B cell (primary cell): ENCODE data around the gene LBH. TPM values are rescaled to one million over a fixed set of nuclear protein-coding genes. Genes with fewer than 3 reads are reported as not detected.

ENCODE experiments used
- ATAC-seq: fragments of 200-7000 bp; cut with Tn5 transposase; one replicate; pipeline ENCODE4 v1.10.0; 2021; ENCODE audit warnings: low read depth, mild to moderate bottlenecking, moderate number of reproducible peaks, moderate library complexity
- CTCF ChIA-PET: fragments of 350-600 bp; sonication (Branson Sonifier 250); formaldehyde crosslinking; loops from one replicate; lab custom pipeline; 2021; ENCODE audit warnings: antibody characterized with exemption, inconsistent platforms; lab: Charles Lee
- POLR2A ChIA-PET: fragments of 350-600 bp; sonication (Branson Sonifier 250); formaldehyde crosslinking; loops from one replicate; lab custom pipeline; 2021; ENCODE audit warnings: antibody characterized with exemption; lab: Charles Lee
- DNase-seq: peaks from one replicate; pipeline ENCODE4 v3.0.0; 2013
- H2AFZ ChIP-seq: 2 replicates; pipeline ENCODE4 v1.6.1; 2012; ENCODE audit warnings: mild to moderate bottlenecking, low read depth, low read length; ENCODE audit not compliant: insufficient read depth, poor library complexity, severe bottlenecking
- H3K27ac ChIP-seq, 2 donors: 1 replicate in 1 of 2; 2 replicates in 1 of 2; pipeline ENCODE4 v1.5.1; 2012 to 2013; ENCODE audit warnings: low read length in 2 of 2, mild to moderate bottlenecking in 2 of 2, moderate library complexity in 1 of 2
- H3K27me3 ChIP-seq, 4 experiments: fragments of 200-600 bp in 1 of 4; sonication (generic) in 1 of 4; replicated peaks in 1 of 4; 1 replicate in 2 of 4; 2 replicates in 2 of 4; pipeline versions ENCODE4 v1.6.1 to v1.7.0; 2013 to 2016; ENCODE audit warnings: low read length in 3 of 4, mild to moderate bottlenecking in 2 of 4, mixed read lengths in 1 of 4, moderate library complexity in 1 of 4; ENCODE audit not compliant: insufficient read depth in 4 of 4, control insufficient read depth in 3 of 4; ENCODE audit errors: control extremely low read depth in 1 of 4
- H3K36me3 ChIP-seq, 2 experiments: replicated peaks in 1 of 2; 1 replicate in 1 of 2; 2 replicates in 1 of 2; pipeline versions ENCODE4 v1.6.1 to v1.7.1; 2013; ENCODE audit warnings: low read length in 1 of 2; ENCODE audit not compliant: insufficient read depth in 2 of 2, control insufficient read depth in 1 of 2; ENCODE audit errors: control extremely low read depth in 1 of 2, extremely low read depth in 1 of 2
- H3K4me1 ChIP-seq, 2 donors: fragments of 200-600 bp in 1 of 2; sonication (generic) in 1 of 2; 1 replicate in 1 of 2; 2 replicates in 1 of 2; pipeline versions ENCODE4 v1.5.1 to v1.6.1; 2013 to 2017; ENCODE audit warnings: low read length in 2 of 2; ENCODE audit not compliant: control insufficient read depth in 2 of 2, insufficient read depth in 2 of 2
- H3K4me2 ChIP-seq: replicated peaks from 2 replicates; pipeline ENCODE3; 2012; ENCODE audit warnings: mild to moderate bottlenecking, low read depth, low read length; ENCODE audit not compliant: poor library complexity, severe bottlenecking
- H3K4me3 ChIP-seq, 5 experiments: fragments of 200-600 bp in 1 of 5; sonication (generic) in 1 of 5; 1 replicate in 3 of 5; 2 replicates in 2 of 5; pipeline versions ENCODE4 v1.5.1 to v1.7.0; 2011 to 2016; ENCODE audit warnings: low read length in 4 of 5, mild to moderate bottlenecking in 4 of 5, low read depth in 2 of 5, control low read depth in 1 of 5, moderate library complexity in 1 of 5; ENCODE audit not compliant: insufficient read depth in 1 of 5; ENCODE audit errors: control extremely low read depth in 1 of 5, extremely low read depth in 1 of 5
- H3K79me2 ChIP-seq: fragments of 200-600 bp; sonication (generic); one replicate; pipeline ENCODE4 v1.6.0; 2016; ENCODE audit warnings: low read length; ENCODE audit not compliant: control insufficient read depth, insufficient read depth
- H3K9ac ChIP-seq: fragments of 200-600 bp; sonication (generic); 2 replicates; pipeline ENCODE4 v1.6.1; 2017; ENCODE audit warnings: mild to moderate bottlenecking, low read length, moderate library complexity
- H3K9me3 ChIP-seq, 3 donors: one replicate each; pipeline versions ENCODE4 v1.6.1 to v1.7.1; 2013; ENCODE audit warnings: low read length in 2 of 3; ENCODE audit not compliant: control insufficient read depth in 2 of 3, insufficient read depth in 1 of 3; ENCODE audit errors: control extremely low read depth in 1 of 3
- H4K20me1 ChIP-seq: 2 replicates; pipeline ENCODE4 v1.6.0; 2012; ENCODE audit warnings: mild to moderate bottlenecking, low read length; ENCODE audit not compliant: insufficient read depth, control insufficient read depth, poor library complexity, severe bottlenecking
- H3K27ac Mint-ChIP-seq: one replicate; pipeline ENCODE4 v1.8.0; 2021; ENCODE audit warnings: mixed read lengths
- H3K27me3 Mint-ChIP-seq: one replicate; pipeline ENCODE4 v1.8.0; 2021; ENCODE audit warnings: mixed read lengths
- H3K4me1 Mint-ChIP-seq: one replicate; pipeline ENCODE4 v1.8.0; 2021; ENCODE audit warnings: mixed read lengths
- H3K4me3 Mint-ChIP-seq: one replicate; pipeline ENCODE4 v1.8.0; 2021; ENCODE audit warnings: mixed read lengths
- H3K9me3 Mint-ChIP-seq: one replicate; pipeline ENCODE4 v1.8.0; 2022; ENCODE audit warnings: mixed read lengths; ENCODE audit not compliant: insufficient read depth
- CTCF ChIP-seq: fragments of 200-600 bp; IDR thresholded peaks from one replicate; pipeline ENCODE4 v1.8.0; 2022; ENCODE audit warnings: antibody characterized with exemption, mild to moderate bottlenecking
- EZH2 ChIP-seq: IDR thresholded peaks from 2 replicates; pipeline ENCODE4 v1.6.1; 2012; ENCODE audit warnings: borderline replicate concordance, low read depth, mild to moderate bottlenecking, moderate library complexity, low read length; ENCODE audit not compliant: insufficient read depth, poor library complexity, severe bottlenecking
- WGBS: methylation state at CpG from one replicate; pipeline ENCODE4 v1.1.5; 2013; ENCODE audit warnings: missing lambda C conversion rate; ENCODE audit not compliant: insufficient coverage; 5-methylcytosine and 5-hydroxymethylcytosine counted together
- intact Hi-C: fragments of 100-400 bp; cut with micrococcal nuclease; formaldehyde crosslinking; loops from one replicate; pipeline ENCODE4 v1.10.0; 2022
- polyA plus RNA-seq: library from polyadenylated mRNA; depleted of rRNA; stranded (reverse); fragments of >200 nt; gene quantifications from 2 replicates; pipeline ENCODE4 v1.2.3, GENCODE V29; 2012
- total RNA-seq, 2 donors: library from RNA; stranded (reverse); fragments of 120-200 nt in 1 of 2; gene quantifications; 1 replicate in 1 of 2; 2 replicates in 1 of 2; pipeline versions ENCODE4 v1.2.3 to v1.2.4, GENCODE V29; 2013 to 2022

The LBH gene
- total and polyA plus RNA-seq, 2 donors (not counting 1 experiment from before 2014, with no cell fraction given) = 158 to 201 TPM

DNA sequence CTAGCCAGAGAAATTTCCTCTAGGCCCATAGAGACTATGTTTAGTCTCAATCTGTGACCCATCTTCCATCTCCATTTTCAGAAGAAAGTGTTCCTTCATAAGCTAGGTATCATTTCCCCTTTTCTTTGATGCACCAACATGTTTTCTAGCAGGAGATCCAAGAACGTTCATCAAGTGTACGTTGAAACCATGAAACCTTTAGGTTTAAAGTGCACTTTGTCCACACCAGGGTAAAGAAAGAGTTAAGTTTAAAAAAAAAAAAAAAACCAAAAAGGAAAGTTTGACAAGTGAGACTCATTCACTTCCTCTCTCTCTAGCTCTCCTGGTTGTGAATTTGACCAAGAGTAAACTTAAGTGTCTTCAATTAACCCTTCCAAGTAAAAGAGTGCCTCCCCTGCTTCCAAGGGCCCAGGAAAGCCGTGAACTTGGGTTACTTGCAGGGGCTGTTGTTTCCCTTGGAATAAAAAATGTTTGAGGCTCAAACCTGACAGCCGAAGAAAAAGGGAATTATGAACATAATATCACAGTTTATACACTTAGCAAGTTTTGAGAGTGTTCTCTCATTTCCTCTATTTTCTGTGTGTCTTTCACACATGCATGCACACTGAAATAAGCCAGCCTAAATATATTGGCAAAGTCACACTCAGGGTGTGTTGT, 56.7 kb downstream of the LBH start:
- Mint-ChIP-seq H3K4me3 (peak overlapping the region; percentile 58), H3K4me1 (peaks cover 82% of the 10 kb centered on the region), H3K27ac (peak overlapping the region; percentile 84), H3K9me3 (no peaks in the 10 kb centered on the region), H3K27me3 (no peaks in the 10 kb centered on the region)
- Histone ChIP-seq H3K4me2 (peak overlapping the region; percentile 78), H2AFZ (no peak overlapping the region), H3K27ac (peak overlapping the region; percentile 81 to 86), H3K27me3 (no peaks in the 10 kb centered on the region), H4K20me1 (no peaks in the 10 kb centered on the region), H3K79me2 (peaks cover 8% of the 10 kb centered on the region), H3K4me1 (peaks cover 83 to 91% of the 10 kb centered on the region in 2 donors), H3K36me3 (no peaks in the 10 kb centered on the region), H3K4me3 (peak overlapping the region; percentile 19 to 69 (median 34)), H3K9ac (peak overlapping the region; percentile 47), H3K9me3 (peaks cover 0 to 4% (median 0%) of the 10 kb centered on the region in 3 donors)
- TF ChIP-seq EZH2 (no peak), CTCF (no peak)
- ATAC-seq = peak; percentile 85
- POLR2A ChIA-PET = interaction anchor here (0.5 to 4.4 kb wide), 15 partner anchors 10 to 1386 kb away, joined by 3 to 51 read pairs (median 5); partner anchors contain the start of genes LBH and YPEL5
- no CpG with 5 or more reads among the region's 4 CpGs for WGBS
- peak; percentile 77 for DNase-seq
- intact Hi-C loops = loop anchor here (1.0 to 5.0 kb wide), 6 partner anchors 10 to 159 kb away; partner anchors contain the start of gene LCLAT1
- CTCF ChIA-PET = interaction anchor here (0.6 to 4.1 kb wide), 26 partner anchors 10 to 1043 kb away, joined by 3 to 22 read pairs (median 6); partner anchors contain the start of genes LBH and LCLAT1

DNA sequence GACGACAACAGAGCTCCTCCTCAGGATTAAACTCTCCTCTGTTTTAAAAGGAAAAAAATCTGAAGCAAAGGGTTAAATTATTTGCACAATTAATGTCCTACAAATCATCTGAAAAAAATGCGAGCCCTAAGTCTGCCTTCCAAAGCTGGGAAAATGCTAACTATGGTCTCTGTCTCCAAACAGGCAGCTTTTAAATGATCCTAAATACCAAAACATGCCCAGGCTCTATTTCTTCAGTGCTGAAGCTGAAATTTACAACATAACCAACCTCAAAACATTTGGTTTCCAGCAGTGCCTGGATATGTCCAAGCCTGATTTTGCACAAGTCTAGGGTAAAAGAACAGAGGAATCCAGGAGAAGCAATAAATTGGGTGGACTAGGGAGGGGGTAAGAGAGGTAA, 57.2 kb downstream of the LBH start:
- peaks cover 8% of the 10 kb centered on the region for H3K79me2 ChIP-seq
- ChIA-PET CTCF (interaction anchor here (0.6 to 4.1 kb wide), 19 partner anchors 10 to 1042 kb away, joined by 3 to 22 read pairs (median 7); partner anchors contain the start of genes LBH and LCLAT1), POLR2A (interaction anchor here (0.5 to 4.4 kb wide), 10 partner anchors 10 to 142 kb away, joined by 3 to 51 read pairs (median 5); partner anchors contain the start of genes LBH and YPEL5)
- Mint-ChIP-seq H3K27me3 (no peaks in the 10 kb centered on the region), H3K4me1 (peaks cover 83% of the 10 kb centered on the region), H3K4me3 (peak overlapping the region; percentile 58), H3K27ac (peak overlapping the region; percentile 84), H3K9me3 (no peaks in the 10 kb centered on the region)
- H3K4me3 ChIP-seq = peak overlapping the region in 2 of 5 experiments; percentile 5 to 69
- DNase-seq = no peak
- no peaks in the 10 kb centered on the region for H3K36me3 ChIP-seq
- peaks cover 83 to 91% of the 10 kb centered on the region in 2 donors for H3K4me1 ChIP-seq
- peak overlapping the region; percentile 78 for H3K4me2 ChIP-seq
- TF ChIP-seq EZH2 (no peak), CTCF (no peak)
- ATAC-seq = no peak
- H3K9ac ChIP-seq = peak overlapping the region; percentile 47
- H3K9me3 ChIP-seq = peaks cover 0 to 4% (median 0%) of the 10 kb centered on the region in 3 donors
- intact Hi-C loops = loop anchor here (1.0 to 5.0 kb wide), 6 partner anchors 10 to 159 kb away; partner anchors contain the start of gene LCLAT1
- 60% methylated on average over 1 of the region's 2 CpGs for WGBS
- no peaks in the 10 kb centered on the region for H4K20me1 ChIP-seq
- H2AFZ ChIP-seq = no peak overlapping the region
- no peaks in the 10 kb centered on the region for H3K27me3 ChIP-seq
- peak overlapping the region; percentile 81 to 86 for H3K27ac ChIP-seq
